K562 (cell line): ENCODE results near the gene PNISR. TPM values are rescaled to one million over a fixed set of nuclear protein-coding genes. Genes with fewer than 3 reads are reported as not detected.

Source experiments
- BRCA1 ChIP-seq, 2 experiments: fragments of 450-650 bp in 1 of 2; sonication (generic) in 1 of 2; formaldehyde crosslinking in 1 of 2; IDR thresholded peaks; 2 replicates each; pipeline versions ENCODE4 v1.5.0 to v1.6.1; 2017 to 2020; ENCODE audit warnings: mild to moderate bottlenecking in 1 of 2, missing genetic modification reagents in 1 of 2
- CBX2 ChIP-seq: fragments of 200-600 bp; sonication (generic); IDR thresholded peaks from one replicate; pipeline ENCODE4 v1.6.1; 2012; ENCODE audit warnings: mild to moderate bottlenecking, low read length, inconsistent platforms; ENCODE audit not compliant: insufficient read depth, poor library complexity, severe bottlenecking
- CREB3L1 ChIP-seq: fragments of 450-650 bp; IDR thresholded peaks from 2 replicates; pipeline ENCODE4 v1.6.1; 2014; ENCODE audit warnings: low read depth, mild to moderate bottlenecking, moderate library complexity, borderline replicate concordance
- EP300 ChIP-seq: IDR thresholded peaks from 2 replicates; pipeline ENCODE4 v1.6.1; 2012; ENCODE audit warnings: low read length, improper control_type of control experiment
- ETV6 ChIP-seq, 3 experiments: fragments of 150-350 bp in 1 of 3; sonication (generic) in 1 of 3; formaldehyde crosslinking in 1 of 3; IDR thresholded peaks; 2 replicates each; pipeline versions ENCODE4 v1.6.1 to v1.8.0; 2014 to 2022; ENCODE audit warnings: borderline replicate concordance in 2 of 3, low read depth in 2 of 3, antibody characterized with exemption in 1 of 3, low read length in 1 of 3, mild to moderate bottlenecking in 1 of 3, missing genetic modification reagents in 1 of 3
- FOXA3 ChIP-seq, 2 experiments: fragments of 450-650 bp in 1 of 2; sonication (generic) in 1 of 2; formaldehyde crosslinking; IDR thresholded peaks in 1 of 2; conservative IDR thresholded peaks in 1 of 2; 2 replicates each; pipeline versions ENCODE4 v1.4.0 to v1.8.0; 2020 to 2022; ENCODE audit warnings: mild to moderate bottlenecking in 2 of 2, missing genetic modification reagents in 1 of 2
- HDGF ChIP-seq: fragments of 450-650 bp; IDR thresholded peaks from 2 replicates; pipeline ENCODE4 v1.6.1; 2016
- HMG20A ChIP-seq: fragments of 450-650 bp; formaldehyde crosslinking; conservative IDR thresholded peaks from 2 replicates; pipeline ENCODE4 v1.4.0; 2020; ENCODE audit warnings: mild to moderate bottlenecking, mixed read lengths
- ID3 ChIP-seq, 2 experiments: fragments of 250-450 bp in 1 of 2; fragments of 450-650 bp in 1 of 2; sonication (Bioruptor Pico) in 1 of 2; IDR thresholded peaks; 2 replicates each; pipeline versions ENCODE4 v1.6.1 to v1.8.0; 2016 to 2021; ENCODE audit warnings: mild to moderate bottlenecking in 2 of 2, moderate library complexity in 2 of 2, missing compliant biosample characterization in 1 of 2, missing genetic modification characterization in 1 of 2
- KLF10 ChIP-seq: fragments of 250-450 bp; sonication (Bioruptor Pico); IDR thresholded peaks from 2 replicates; pipeline ENCODE4 v1.6.1; 2021; ENCODE audit warnings: matching md5 sums
- MBD2 ChIP-seq: sonication (generic); IDR thresholded peaks from 2 replicates; pipeline ENCODE4 v1.6.1; 2016; ENCODE audit warnings: low read depth, borderline replicate concordance
- NFIC ChIP-seq: fragments of 450-650 bp; IDR thresholded peaks from 2 replicates; pipeline ENCODE4 v1.6.1; 2017; ENCODE audit warnings: mild to moderate bottlenecking, inconsistent platforms
- NR0B1 ChIP-seq: fragments of 450-650 bp; IDR thresholded peaks from one replicate; pipeline ENCODE4 v1.6.1; 2018; ENCODE audit warnings: mild to moderate bottlenecking, moderate library complexity; ENCODE audit not compliant: partially characterized antibody
- PURB ChIP-seq: sonication (generic); formaldehyde crosslinking; IDR thresholded peaks from 2 replicates; pipeline ENCODE4 v1.9.0; 2021; ENCODE audit warnings: low read depth, mild to moderate bottlenecking, missing genetic modification reagents
- RFX7 ChIP-seq: fragments of 250-450 bp; sonication (Bioruptor Pico); IDR thresholded peaks from 2 replicates; pipeline ENCODE4 v1.5.1; 2021; ENCODE audit warnings: mild to moderate bottlenecking
- SMARCA5 ChIP-seq: fragments of 450-650 bp; IDR thresholded peaks from 2 replicates; pipeline ENCODE4 v1.6.1; 2016
- TBL1XR1 ChIP-seq, 2 experiments: IDR thresholded peaks; 2 replicates each; pipeline ENCODE4 v1.6.1; 2012; ENCODE audit warnings: improper control_type of control experiment in 2 of 2, low read length in 2 of 2, mild to moderate bottlenecking in 1 of 2
- TBP ChIP-seq: optimal IDR thresholded peaks from 2 replicates; pipeline ENCODE3; 2011; ENCODE audit warnings: low read depth, low read length, improper control_type of control experiment
- ZNF436 ChIP-seq: fragments of 250-450, 450-650 bp; sonication (Bioruptor Pico); formaldehyde crosslinking; IDR thresholded peaks from 2 replicates; pipeline ENCODE4 v1.7.0; 2020; ENCODE audit warnings: mild to moderate bottlenecking
- ZNF507 ChIP-seq: conservative IDR thresholded peaks from 2 replicates; pipeline ENCODE4 v1.6.1; 2017; ENCODE audit warnings: missing genetic modification characterization, missing compliant biosample characterization
- polyA plus RNA-seq, 8 experiments: library from polyadenylated mRNA; depleted of rRNA in 4 of 8; stranded (reverse) in 5 of 8; unstranded in 3 of 8; fragments of >200 nt; fragmentation: Nextera tagmentation in 2 of 8; fragmentation: Illumina TruSeq in 1 of 8; extraction: Ambion mirVana in 2 of 8; extraction: Trizol in 1 of 8; gene quantifications; 2 replicates each; pipeline versions ENCODE4 v1.2.1 to v1.2.3, GENCODE V29; 2011 to 2014; ENCODE audit warnings: inconsistent platforms in 1 of 8, missing spikeins in 1 of 8
- total RNA-seq, 7 experiments: library from RNA; depleted of rRNA in 6 of 7; stranded (reverse); fragments of >200 nt in 6 of 7; fragmentation: Illumina TruSeq in 2 of 7; extraction: Trizol in 2 of 7; gene quantifications; 2 replicates each; pipeline versions ENCODE4 v1.2.1 to v1.2.3, GENCODE V29; 2011 to 2021; ENCODE audit warnings: low replicate concordance in 1 of 7
- TF ChIP-seq, protein P1 (sequence below): fragments of 250-450 bp; sonication (Bioruptor Pico); IDR thresholded peaks from 2 replicates; pipeline ENCODE4 v1.5.0; 2021; ENCODE audit warnings: mild to moderate bottlenecking, borderline replicate concordance

The PNISR gene
- total and polyA plus RNA-seq, 9 of the 15 experiments (the other 6 are each of a cell fraction or from before 2014, with no cell fraction given): 97.4 to 206 (median 131) TPM

GRCh38 chr6:99393698-99394531 lies 31.2 kb downstream of the PNISR start, which contains the start of gene COQ3 (continued):
- TF ChIP-seq FOXA3 (CRISPR knock-in tag; conservative IDR thresholded peaks at IDR 0.05 in 1 of 2, IDR thresholded peaks at IDR 0.05 in 1 of 2) (no peak), ZNF507 (tag) (no peak), MBD2 (no peak; the same call in 1 of the 2 replicates), EP300 (peak; percentile 28; the same call in 1 of the 2 replicates), ETV6 (IDR thresholded peaks at IDR 0.05; ENCODE audit: borderline replicate concordance in 1 of 2, low read depth in 2 of 2, low read length in 1 of 2) (no peak), ETV6 (CRISPR knock-in tag; IDR thresholded peaks at IDR 0.05; ENCODE audit: borderline replicate concordance) (0 out of 2 replicates have a peak, but pooled peaks have one; percentile 51), CREB3L1 (peak; percentile 74), KLF10 (CRISPR knock-in tag) (no peak), HDGF (no peak), TBP (peak; percentile 81), NR0B1 (no peak), BRCA1 (IDR thresholded peaks at IDR 0.05) (no peak), BRCA1 (CRISPR knock-in tag; IDR thresholded peaks at IDR 0.05) (no peak), RFX7 (CRISPR knock-in tag) (no peak), HMG20A (no peak), ZNF436 (CRISPR knock-in tag) (no peak), SMARCA5 (0 out of 2 replicates have a peak, but pooled peaks have one; percentile 46), NFIC (0 out of 2 replicates have a peak, but pooled peaks have one; percentile 27), TBL1XR1 (IDR thresholded peaks at IDR 0.05; ENCODE audit: low read length in 2 of 2) (no peak), PURB (no peak), ID3 (CRISPR knock-in tag; IDR thresholded peaks at IDR 0.05) (no peak), ID3 (tag; IDR thresholded peaks at IDR 0.05) (no peak), CBX2 (no peak)
- TF ChIP-seq, protein P1, sequence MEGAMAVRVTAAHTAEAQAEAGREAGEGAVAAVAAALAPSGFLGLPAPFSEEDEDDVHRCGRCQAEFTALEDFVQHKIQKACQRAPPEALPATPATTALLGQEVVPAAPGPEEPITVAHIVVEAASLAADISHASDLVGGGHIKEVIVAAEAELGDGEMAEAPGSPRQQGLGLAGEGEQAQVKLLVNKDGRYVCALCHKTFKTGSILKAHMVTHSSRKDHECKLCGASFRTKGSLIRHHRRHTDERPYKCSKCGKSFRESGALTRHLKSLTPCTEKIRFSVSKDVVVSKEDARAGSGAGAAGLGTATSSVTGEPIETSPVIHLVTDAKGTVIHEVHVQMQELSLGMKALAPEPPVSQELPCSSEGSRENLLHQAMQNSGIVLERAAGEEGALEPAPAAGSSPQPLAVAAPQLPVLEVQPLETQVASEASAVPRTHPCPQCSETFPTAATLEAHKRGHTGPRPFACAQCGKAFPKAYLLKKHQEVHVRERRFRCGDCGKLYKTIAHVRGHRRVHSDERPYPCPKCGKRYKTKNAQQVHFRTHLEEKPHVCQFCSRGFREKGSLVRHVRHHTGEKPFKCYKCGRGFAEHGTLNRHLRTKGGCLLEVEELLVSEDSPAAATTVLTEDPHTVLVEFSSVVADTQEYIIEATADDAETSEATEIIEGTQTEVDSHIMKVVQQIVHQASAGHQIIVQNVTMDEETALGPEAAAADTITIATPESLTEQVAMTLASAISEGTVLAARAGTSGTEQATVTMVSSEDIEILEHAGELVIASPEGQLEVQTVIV (CRISPR knock-in tag): no peak
